Suprapubic skin (tissue), 4 donors: Measurements from ENCODE around the gene ALDH16A1. TPM values are rescaled to one million over a fixed set of nuclear protein-coding genes. Genes with fewer than 3 reads are reported as not detected.
"Not testable (repeated sequence)": the region's sequence is repeated elsewhere in the genome, so short reads cannot be mapped to it uniquely, and the experiment has no call there.

Experiments
- DNase-seq, 2 donors: peaks; one replicate each; pipeline ENCODE4 v3.0.0-alpha.2; 2019; ENCODE audit warnings: low spot score in 2 of 2
- H3K27ac ChIP-seq: fragments of 200-600 bp; sonication (generic); one replicate; pipeline ENCODE4 v1.5.1; 2019
- H3K27me3 ChIP-seq: fragments of 200-600 bp; sonication (generic); one replicate; pipeline ENCODE4 v1.5.1; 2019
- H3K36me3 ChIP-seq: fragments of 200-600 bp; sonication (generic); one replicate; pipeline ENCODE4 v1.5.1; 2019
- H3K4me1 ChIP-seq: fragments of 200-600 bp; sonication (generic); one replicate; pipeline ENCODE4 v1.5.1; 2019
- H3K4me3 ChIP-seq: fragments of 200-600 bp; sonication (generic); one replicate; pipeline ENCODE4 v1.5.1; 2019; ENCODE audit warnings: mild to moderate bottlenecking
- H3K9me3 ChIP-seq: fragments of 200-600 bp; sonication (generic); one replicate; pipeline ENCODE4 v1.5.1; 2019
- EP300 ChIP-seq: sonication (generic); formaldehyde crosslinking; IDR thresholded peaks from one replicate; pipeline ENCODE4 v1.6.1; 2017; ENCODE audit warnings: antibody characterized with exemption
- POLR2A ChIP-seq, 2 donors: fragments of 450-650 bp; IDR thresholded peaks; one replicate each; pipeline ENCODE4 v1.6.1; 2017; ENCODE audit warnings: antibody characterized with exemption in 2 of 2, mild to moderate bottlenecking in 2 of 2, moderate library complexity in 2 of 2
- POLR2AphosphoS5 ChIP-seq, 3 donors: sonication (generic); formaldehyde crosslinking; IDR thresholded peaks; one replicate each; pipeline ENCODE4 v1.6.1; 2017; ENCODE audit warnings: antibody characterized with exemption in 3 of 3
- WGBS: methylation state at CpG from one replicate; pipeline ENCODE4 v1.1.5; 2018; 5-methylcytosine and 5-hydroxymethylcytosine counted together
- total RNA-seq, 4 donors: library from RNA; depleted of rRNA; stranded (reverse); fragments of >200 nt; gene quantifications; one replicate each; pipeline ENCODE4 v1.1.0, GENCODE V29; 2016
- TF ChIP-seq, protein P1 (sequence below), 2 donors: fragments of 200-600 bp in 1 of 2; fragments of 450-650 bp in 1 of 2; sonication (generic) in 1 of 2; IDR thresholded peaks; one replicate each; pipeline ENCODE4 v1.5.1; 2016 to 2019; ENCODE audit warnings: antibody characterized with exemption in 2 of 2, mild to moderate bottlenecking in 1 of 2, moderate library complexity in 1 of 2

The ALDH16A1 gene
- total RNA-seq, 4 donors from 2014 or later: 21.7 to 47.7 (median 35.9) TPM

DNA sequence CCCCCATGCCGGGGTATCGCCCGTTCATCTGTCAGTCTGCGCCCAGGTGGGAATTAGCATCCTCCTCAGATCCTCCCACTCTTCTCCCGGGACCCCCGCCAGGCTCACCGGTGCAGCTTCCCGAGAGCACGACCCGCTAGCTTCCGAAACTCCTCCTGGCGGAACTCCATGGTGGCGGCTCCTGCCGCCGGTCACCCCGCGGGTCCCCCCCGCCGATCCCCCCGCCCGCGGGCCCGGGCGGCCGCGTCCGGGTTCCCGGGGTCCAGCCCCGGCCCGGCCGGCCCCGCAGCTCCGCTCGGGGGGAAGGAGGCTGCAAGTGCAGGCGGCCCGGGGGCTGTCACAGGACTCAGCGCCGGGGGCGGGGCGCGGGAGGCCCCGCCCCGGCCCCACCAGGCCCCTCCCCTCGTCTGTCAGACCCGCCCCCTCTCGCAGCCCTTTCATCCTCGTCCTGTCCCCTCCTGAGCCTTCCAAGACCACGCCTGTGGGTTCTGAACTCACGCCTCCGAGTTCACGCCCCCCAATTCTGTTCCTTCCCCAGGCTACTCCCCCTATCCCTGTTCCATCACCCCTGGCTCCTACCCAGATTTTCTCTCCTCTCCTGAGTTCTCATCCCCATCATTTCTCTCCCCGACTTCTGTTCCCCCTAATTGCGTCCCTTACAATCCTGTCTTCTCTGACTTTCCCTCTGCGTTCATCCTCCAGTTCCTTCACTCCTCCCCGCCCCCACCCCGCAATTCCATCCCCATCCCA lies 11.6 kb upstream of the ALDH16A1 start, which contains the start of gene SLC17A7:
Gene SLC17A7, minus strand, starts transcription at position 318 of the 750 bp plus-strand sequence. Its CDS starts 148 bp downstream, at position 170.
- Histone ChIP-seq H3K36me3 (peaks cover 2% of the 10 kb centered on the region), H3K27me3 (peaks cover 56% of the 10 kb centered on the region), H3K27ac (peak within 1 kb of the TSS; percentile 70), H3K4me3 (peak within 1 kb of the TSS; percentile 78), H3K4me1 (peaks cover 34% of the 10 kb centered on the region), H3K9me3 (no peaks in the 10 kb centered on the region)
- TF ChIP-seq EP300 (no peak), POLR2A (IDR thresholded peaks at IDR 0.05) (no peak), POLR2AphosphoS5 (IDR thresholded peaks at IDR 0.05) (no peak)
- TF ChIP-seq, protein P1, sequence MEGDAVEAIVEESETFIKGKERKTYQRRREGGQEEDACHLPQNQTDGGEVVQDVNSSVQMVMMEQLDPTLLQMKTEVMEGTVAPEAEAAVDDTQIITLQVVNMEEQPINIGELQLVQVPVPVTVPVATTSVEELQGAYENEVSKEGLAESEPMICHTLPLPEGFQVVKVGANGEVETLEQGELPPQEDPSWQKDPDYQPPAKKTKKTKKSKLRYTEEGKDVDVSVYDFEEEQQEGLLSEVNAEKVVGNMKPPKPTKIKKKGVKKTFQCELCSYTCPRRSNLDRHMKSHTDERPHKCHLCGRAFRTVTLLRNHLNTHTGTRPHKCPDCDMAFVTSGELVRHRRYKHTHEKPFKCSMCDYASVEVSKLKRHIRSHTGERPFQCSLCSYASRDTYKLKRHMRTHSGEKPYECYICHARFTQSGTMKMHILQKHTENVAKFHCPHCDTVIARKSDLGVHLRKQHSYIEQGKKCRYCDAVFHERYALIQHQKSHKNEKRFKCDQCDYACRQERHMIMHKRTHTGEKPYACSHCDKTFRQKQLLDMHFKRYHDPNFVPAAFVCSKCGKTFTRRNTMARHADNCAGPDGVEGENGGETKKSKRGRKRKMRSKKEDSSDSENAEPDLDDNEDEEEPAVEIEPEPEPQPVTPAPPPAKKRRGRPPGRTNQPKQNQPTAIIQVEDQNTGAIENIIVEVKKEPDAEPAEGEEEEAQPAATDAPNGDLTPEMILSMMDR (IDR thresholded peaks at IDR 0.05): no peak
- DNase-seq: peak; percentile 89
- 4% methylated on average over 28 of the region's 56 CpGs for WGBS

DNA sequence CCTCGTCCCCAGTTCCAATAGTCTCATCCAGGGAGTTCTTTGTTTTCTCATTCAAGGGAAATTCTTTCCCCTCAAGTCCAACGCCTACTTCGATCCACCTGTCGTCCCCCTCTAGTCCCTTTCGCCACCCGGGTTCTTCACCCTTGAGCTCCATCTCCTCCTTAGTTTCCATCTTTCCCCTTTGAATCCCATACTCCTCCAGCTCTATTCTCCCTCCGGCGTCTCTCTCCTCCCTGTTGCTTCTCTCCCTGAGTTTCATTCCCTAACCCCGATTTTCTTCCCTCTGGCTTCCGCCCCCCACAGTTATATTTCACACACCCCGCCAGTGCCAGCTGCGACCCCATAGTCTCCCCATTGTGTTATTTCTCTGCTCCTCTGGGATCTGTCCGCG lies 11.1 kb upstream of the ALDH16A1 start:
- H3K4me1 ChIP-seq: peaks cover 32% of the 10 kb centered on the region
- no peaks in the 10 kb centered on the region for H3K9me3 ChIP-seq
- H3K27ac ChIP-seq: peak overlapping the region; percentile 70
- H3K27me3 ChIP-seq: peaks cover 50% of the 10 kb centered on the region
- peaks cover 6% of the 10 kb centered on the region for H3K36me3 ChIP-seq
- DNase-seq: no peak
- peak overlapping the region; percentile 78 for H3K4me3 ChIP-seq
- TF ChIP-seq, protein P1 (IDR thresholded peaks at IDR 0.05): no peak
- no peak for TF ChIP-seq EP300
- TF ChIP-seq POLR2A (IDR thresholded peaks at IDR 0.05): no peak
- no peak for TF ChIP-seq POLR2AphosphoS5 (IDR thresholded peaks at IDR 0.05)
- WGBS: 11% methylated on average over 14 of the region's 14 CpGs

DNA sequence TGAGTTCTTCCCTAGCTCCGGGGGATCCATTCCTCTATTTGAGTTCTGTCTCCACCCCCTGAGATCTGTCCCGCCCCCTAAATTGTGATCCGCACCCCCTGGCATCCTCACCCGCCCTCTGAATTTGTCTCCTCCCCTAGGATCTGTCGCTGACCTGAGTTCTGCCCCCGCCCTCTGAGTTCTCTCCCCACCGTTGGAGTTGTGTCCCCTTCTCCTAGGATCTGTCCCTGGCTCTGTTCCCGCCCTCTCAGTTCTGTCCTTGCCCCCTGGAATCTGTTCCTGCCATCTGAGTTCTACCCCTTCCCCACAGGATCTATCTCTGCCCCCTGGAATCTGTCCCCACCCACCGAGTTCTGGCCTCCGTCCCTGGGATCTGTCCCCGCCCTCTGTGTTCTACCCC lies 10.7 kb upstream of the ALDH16A1 start:
- Histone ChIP-seq H3K4me3 (peak overlapping the region; percentile 78), H3K36me3 (peaks cover 10% of the 10 kb centered on the region), H3K27me3 (peaks cover 46% of the 10 kb centered on the region), H3K4me1 (peaks cover 32% of the 10 kb centered on the region), H3K9me3 (no peaks in the 10 kb centered on the region), H3K27ac (peak overlapping the region; percentile 70)
- DNase-seq: peak; percentile 86 to 89
- no peak for TF ChIP-seq POLR2A (IDR thresholded peaks at IDR 0.05)
- no peak for TF ChIP-seq POLR2AphosphoS5 (IDR thresholded peaks at IDR 0.05)
- TF ChIP-seq, protein P1 (IDR thresholded peaks at IDR 0.05): no peak
- TF ChIP-seq EP300: no peak
- 1% methylated on average over 11 of the region's 11 CpGs for WGBS

DNA sequence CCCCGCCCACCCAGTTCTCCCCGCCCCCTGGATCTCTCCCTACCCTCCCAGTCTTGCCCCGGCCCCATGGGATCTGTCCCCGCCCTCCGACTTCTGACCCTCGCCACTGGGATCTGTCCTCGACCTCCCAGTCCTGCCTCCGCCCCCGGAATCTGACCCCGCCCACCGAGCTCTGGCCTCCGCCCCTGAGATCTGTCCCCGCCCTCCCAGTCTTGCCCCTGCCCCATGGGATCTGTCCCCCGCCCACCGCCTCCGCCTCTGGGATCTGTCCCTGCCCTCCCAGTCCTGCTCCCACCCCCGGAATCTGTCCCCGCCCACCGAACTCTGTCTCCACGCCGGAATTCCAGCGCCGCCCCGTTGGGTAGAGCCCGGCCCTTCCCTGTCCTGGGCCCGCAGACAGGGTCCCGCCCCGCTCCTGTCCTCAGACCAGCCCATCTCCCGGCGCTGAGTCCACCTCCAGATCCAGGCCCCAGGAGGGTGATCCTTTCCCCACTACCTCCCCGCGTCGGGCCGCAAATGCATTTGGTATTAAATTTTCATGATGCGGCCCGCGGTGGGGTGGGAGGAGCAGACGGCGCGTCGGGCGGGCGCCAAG lies 10.2 kb upstream of the ALDH16A1 start:
- peak overlapping the region; percentile 78 for H3K4me3 ChIP-seq
- WGBS: under 1% methylated on average over 40 of the region's 43 CpGs
- peaks cover 41% of the 10 kb centered on the region for H3K27me3 ChIP-seq
- peaks cover 12% of the 10 kb centered on the region for H3K36me3 ChIP-seq
- H3K4me1 ChIP-seq: peaks cover 35% of the 10 kb centered on the region
- H3K27ac ChIP-seq: peak overlapping the region; percentile 88
- TF ChIP-seq, protein P1 (IDR thresholded peaks at IDR 0.05): no peak
- peak; percentile 99 for DNase-seq
- H3K9me3 ChIP-seq: no peaks in the 10 kb centered on the region

DNA sequence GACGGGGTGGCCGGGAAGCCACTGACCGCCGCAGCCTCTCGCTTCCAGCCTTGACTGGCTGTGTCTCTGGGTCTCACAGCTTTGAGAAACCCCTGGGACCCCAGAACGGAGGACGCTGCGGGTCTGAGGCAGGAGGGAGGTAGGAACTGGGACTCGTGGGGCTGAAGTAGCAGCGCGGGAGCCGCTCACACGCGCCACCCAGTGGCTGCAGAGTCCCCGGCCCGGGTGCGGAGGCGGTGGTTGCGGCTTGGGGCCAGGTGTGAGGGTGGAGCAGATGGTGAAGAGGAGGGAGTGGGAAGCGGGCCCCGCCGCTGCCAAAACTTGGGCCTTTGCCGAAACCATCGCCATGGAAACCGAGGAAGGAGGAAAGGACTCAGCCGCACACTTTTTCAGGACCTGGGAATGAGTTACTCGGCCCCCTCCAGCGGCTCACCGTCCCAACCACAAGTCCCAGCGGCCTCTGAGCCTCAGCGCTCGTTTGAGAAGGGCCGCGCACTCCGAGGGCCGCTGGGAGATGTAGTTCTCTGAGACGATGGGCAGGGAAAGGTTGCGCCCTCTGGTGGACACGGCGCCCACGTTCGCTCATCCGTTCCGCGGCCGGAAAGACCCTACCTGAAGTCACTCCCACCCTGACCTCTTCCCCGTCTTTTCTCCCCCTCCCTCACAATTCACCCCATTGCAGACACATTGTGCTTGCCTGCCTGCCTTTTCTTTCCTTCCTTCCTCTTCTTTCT lies 9.5 kb upstream of the ALDH16A1 start:
- no peak for TF ChIP-seq POLR2A (IDR thresholded peaks at IDR 0.05)
- TF ChIP-seq POLR2AphosphoS5 (IDR thresholded peaks at IDR 0.05): peak in 1 of 3 donors; percentile 62
- TF ChIP-seq, protein P1 (IDR thresholded peaks at IDR 0.05): peak; percentile 59 to 87
- no peak for TF ChIP-seq EP300
- peaks cover 38% of the 10 kb centered on the region for H3K4me1 ChIP-seq
- 1% methylated on average over 27 of the region's 47 CpGs for WGBS

DNA sequence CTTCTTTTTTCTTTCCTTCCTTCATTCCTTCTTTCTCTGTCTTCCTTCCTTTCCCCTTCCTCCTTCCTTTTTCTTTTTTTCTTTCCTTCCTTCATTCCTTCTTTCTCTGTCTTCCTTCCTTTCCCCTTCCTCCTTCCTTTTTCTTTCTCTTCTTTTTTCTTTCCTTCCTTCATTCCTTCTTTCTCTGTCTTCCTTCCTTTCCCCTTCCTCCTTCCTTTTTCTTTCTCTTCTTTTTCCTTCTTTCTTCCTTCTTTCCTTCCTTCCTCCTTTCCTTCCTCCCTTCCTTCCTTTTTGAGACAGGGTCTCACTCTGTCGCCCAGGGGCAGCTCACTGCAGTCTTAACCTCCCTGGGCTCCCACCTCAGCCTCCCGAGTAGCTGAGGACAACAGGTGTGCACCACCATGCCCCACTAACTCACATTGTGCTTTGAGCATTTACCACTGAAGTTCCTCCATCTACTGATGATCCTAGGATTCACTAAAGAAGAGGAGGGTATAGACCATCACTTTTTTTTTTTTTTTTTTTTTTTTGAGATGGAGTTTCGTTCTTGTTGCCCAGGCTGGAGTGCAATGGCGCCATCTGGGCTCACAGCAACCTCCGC lies 8.8 kb upstream of the ALDH16A1 start:
- H3K36me3 ChIP-seq: peaks cover 16% of the 10 kb centered on the region
- peaks cover 28% of the 10 kb centered on the region for H3K27me3 ChIP-seq
- H3K4me3 ChIP-seq, DNase-seq, H3K27ac ChIP-seq, H3K9me3 ChIP-seq: not testable (repeated sequence)
- WGBS: 72% methylated on average over 5 of the region's 5 CpGs
- H3K4me1 ChIP-seq: peaks cover 40% of the 10 kb centered on the region

More for the DNA sequence above, 9.5 kb upstream of the ALDH16A1 start:
- Histone ChIP-seq H3K27me3 (peaks cover 35% of the 10 kb centered on the region), H3K27ac (peak overlapping the region; percentile 88), H3K36me3 (peaks cover 12% of the 10 kb centered on the region), H3K4me3 (peak overlapping the region; percentile 78), H3K9me3 (no peaks in the 10 kb centered on the region)
- peak; percentile 96 to 97 for DNase-seq
